ENCODE data around the gene PGK1.
"Not testable (repeated sequence)": the region's sequence is repeated elsewhere in the genome, so short reads cannot be mapped to it uniquely, and the experiment has no call there.

The PGK1 gene

DNA sequence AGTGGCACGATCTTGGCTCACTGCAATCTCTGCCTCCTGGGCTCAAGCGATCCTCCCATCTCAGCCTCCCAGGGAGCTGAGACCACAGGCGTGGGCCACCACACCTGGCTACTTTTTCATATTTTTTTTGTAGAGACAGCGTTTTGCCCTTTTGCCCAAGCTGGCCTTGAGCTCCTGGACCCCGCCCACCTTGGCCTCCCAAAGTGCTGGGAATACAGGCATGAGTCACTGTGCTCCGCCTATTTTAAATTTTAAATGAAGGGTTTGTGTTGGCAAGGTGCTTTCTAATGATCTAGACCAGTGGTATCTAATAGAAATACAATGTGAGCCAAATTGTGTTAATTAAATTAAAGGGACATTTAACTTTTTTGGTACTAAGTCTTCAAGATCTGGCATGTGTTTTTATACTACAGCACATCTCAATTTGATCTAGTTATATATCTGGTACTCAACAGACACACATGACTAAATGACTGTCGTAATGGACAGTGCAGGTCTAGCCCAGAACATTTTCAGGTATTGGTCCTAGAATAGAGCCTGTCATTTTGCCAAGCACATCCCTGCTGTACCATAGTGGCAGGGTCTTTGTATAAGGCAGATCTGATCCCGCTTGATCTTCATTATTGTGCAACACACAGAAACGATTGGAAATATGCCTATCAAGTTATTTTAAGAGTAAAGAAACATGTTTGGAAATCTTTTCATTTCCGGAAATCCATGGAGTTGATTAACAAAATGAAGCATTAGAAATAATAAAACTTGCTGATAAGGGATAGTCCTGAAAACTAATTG lies 7.3 kb downstream of the PGK1 start:
- in situ Hi-C loops (cut with HindIII; ENCODE audit: low sequenced_read_pairs): no loop called here

- in situ Hi-C loops (cut with HindIII; ENCODE audit: low sequenced_read_pairs): no loop called here
Measured at GRCh38 chrX:78116365-78116764, 12.3 kb downstream of the PGK1 start.

DNA sequence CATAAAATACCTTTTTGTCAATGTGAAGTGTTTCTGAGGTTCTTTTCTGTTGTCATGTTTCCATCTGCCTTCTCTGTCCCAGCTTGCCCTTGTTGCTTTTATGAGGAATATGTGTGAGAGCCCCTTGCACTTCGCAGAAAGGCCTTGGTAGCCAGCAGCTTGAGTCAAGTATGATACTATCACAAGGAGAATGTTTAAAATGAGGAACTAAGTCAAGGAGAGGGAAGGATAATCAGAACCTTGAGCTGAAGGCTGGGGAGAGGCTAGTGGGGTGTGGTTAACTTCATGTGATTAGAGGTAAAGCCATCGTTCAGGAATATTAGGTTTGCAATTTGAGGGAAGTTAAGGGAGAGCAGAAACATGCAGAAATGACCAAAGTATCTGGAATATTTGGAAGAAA lies 12.7 kb downstream of the PGK1 start:
- in situ Hi-C loops (cut with HindIII; ENCODE audit: low sequenced_read_pairs): no loop called here

GRCh38 chrX:78118628-78119027 lies 14.6 kb downstream of the PGK1 start:
- in situ Hi-C loops (cut with HindIII; ENCODE audit: low sequenced_read_pairs): no loop called here

DNA sequence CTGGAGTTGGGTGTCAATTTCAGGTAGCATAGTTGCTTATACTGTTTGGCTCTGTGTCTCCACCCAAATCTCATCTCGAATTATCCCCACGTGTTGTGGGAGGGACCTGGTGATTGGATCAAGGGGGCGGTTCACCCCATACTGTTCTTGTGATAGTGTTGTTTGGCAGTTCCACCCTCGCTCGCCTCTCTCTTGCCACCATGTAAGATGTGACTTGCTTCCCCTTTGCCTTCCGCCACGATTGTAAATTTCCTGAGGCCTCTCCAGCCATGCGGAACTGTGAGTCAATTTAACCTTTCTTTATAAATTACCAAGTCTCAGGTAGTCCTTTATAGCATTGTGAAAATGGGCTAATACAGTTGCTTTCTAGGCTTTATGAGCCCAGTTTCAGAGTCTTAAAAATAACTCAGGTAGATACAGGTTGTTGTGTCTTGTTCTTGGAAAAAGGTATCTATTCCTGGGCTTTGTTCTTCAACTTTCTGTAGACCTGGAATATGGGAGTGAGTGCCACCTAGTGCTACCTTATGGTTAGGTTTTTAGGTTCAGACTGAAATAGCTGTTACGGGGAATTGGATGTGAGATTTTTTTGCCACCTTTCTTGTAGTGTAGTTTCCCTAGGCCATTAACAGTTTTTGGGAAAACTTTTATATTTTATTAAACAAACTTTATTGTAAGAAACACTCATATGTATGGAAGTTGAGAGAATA lies 15.6 kb downstream of the PGK1 start:
- in situ Hi-C loops (cut with HindIII; ENCODE audit: low sequenced_read_pairs): no loop called here

DNA sequence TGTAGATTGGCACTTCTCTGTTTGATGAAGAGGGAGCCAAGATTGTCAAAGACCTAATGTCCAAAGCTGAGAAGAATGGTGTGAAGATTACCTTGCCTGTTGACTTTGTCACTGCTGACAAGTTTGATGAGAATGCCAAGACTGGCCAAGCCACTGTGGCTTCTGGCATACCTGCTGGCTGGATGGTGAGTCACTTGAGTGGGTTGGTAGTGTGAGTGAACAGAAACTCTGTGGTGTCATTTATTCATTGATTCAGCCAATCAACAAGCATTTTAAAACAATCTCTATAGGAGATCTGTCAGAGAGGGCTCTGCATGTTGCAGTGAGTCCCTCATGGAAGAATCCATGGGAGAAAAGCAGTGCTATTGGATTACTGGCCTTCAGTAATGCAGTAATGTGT lies 19.1 kb downstream of the PGK1 start:
- in situ Hi-C loops (cut with HindIII; ENCODE audit: low sequenced_read_pairs): no loop called here

DNA sequence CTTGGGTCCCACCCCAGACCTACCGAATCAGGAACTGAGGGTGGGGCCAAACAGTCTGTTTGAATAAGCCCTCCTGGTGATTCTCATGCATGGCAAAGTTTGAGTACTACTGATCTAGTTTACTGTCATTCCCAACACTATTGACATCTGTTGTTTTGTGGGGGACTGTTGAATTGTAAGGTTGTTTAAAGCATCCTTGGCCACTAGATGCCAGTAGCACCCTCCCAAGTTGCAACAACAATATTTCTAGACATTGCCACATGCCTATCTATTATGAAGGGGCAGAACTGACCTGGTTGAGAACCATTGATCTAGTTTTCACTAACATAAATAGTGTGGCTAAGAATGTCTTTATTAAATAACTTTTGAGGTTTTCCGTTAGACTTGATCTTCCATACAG lies 20.3 kb downstream of the PGK1 start:
- in situ Hi-C loops (cut with HindIII; ENCODE audit: low sequenced_read_pairs): no loop called here

DNA sequence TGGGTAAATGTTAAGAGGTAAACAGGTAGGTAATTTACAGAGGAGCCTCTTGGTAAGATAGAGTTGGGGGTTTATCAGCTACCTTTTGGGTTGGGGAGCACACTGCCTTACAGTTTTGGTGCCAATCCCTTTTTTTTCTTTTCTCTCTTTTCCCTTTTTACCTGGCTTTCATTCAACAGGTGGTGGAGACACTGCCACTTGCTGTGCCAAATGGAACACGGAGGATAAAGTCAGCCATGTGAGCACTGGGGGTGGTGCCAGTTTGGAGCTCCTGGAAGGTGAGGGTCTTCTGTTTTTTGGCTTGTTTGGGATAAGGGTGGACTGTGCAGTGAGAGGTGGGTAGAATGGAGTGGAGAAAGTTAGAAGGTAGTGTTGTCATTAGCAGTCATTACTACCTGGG lies 21.1 kb downstream of the PGK1 start:
- in situ Hi-C loops (cut with HindIII; ENCODE audit: low sequenced_read_pairs): no loop called here

DNA sequence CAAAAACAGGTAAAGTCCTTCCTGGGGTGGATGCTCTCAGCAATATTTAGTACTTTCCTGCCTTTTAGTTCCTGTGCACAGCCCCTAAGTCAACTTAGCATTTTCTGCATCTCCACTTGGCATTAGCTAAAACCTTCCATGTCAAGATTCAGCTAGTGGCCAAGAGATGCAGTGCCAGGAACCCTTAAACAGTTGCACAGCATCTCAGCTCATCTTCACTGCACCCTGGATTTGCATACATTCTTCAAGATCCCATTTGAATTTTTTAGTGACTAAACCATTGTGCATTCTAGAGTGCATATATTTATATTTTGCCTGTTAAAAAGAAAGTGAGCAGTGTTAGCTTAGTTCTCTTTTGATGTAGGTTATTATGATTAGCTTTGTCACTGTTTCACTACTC lies 21.7 kb downstream of the PGK1 start:
- in situ Hi-C loops (cut with HindIII; ENCODE audit: low sequenced_read_pairs): not testable (repeated sequence)

GRCh38 chrX:78129714-78130113 lies 25.7 kb downstream of the PGK1 start:
- in situ Hi-C loops (cut with HindIII; ENCODE audit: low sequenced_read_pairs): no loop called here

DNA sequence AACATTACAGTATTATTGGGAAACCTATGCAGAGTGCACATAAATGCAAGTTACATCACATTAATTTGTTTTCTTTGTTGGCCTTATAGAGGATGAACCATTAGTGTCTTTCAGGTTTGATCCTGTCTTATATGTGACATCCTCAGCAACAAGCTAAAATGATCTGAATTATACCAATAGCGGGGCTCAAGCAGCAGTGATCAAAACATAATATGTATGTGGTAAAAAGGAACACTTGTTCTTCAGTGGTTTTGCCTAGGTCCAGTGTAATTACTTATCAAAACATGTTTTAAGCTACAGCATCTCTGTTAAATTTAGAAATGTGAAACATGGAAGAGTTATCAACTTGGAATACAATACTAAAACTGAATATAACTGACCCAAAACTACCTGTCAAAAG lies 26.3 kb downstream of the PGK1 start:
- in situ Hi-C loops (cut with HindIII; ENCODE audit: low sequenced_read_pairs): no loop called here

DNA sequence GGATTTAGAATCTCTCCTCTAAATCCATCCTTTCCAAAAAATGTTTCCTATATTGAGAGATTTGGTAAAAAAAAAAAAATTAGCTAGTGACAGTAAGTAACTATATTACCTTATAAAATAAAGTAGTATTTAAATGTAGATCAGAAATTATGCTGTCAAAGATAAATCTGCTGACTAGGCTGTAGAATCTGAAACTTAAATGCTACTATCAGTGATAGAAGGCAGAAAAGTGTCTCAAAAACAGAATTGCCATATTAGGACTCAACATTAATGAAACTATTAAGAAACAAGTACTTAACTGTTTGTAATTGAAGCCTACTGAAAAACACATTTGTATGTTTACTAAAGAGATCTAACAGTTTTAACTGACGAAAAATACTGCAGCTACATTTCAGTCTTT lies 27.1 kb downstream of the PGK1 start:
- in situ Hi-C loops (cut with HindIII; ENCODE audit: low sequenced_read_pairs): no loop called here

DNA sequence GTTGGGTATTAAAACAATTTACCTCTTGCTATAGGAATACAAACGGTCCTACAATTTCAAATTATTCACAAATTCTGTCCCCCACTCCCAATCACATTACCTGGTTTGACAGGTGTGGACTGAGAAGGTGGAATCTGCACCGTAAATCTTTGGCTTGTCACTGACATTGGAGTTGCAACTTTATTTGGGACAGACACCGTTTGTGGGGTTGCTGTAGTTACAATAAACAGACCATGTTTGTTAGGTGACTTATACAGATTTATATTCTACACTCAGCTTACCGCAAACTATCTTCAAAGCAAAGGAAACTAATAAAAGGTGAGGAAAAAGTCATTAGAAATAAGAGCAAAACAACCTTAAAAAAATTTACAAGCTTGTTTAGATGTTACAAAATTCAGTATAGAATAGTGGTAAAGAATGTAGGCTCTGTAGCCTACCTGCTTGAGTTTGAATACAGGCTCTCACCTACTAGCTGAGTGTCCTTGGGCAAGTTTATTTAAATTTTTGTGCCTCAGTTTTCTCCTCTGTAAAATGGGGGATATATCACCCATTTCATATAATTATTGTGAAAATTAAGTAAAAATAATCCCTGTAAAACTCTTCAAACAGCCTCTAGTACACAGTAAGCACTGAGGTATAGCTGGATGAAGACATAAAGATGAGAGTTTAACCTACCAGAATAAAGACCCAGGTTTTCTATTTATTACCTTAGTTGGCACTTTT lies 29.4 kb downstream of the PGK1 start:
- in situ Hi-C loops (cut with HindIII; ENCODE audit: low sequenced_read_pairs): no loop called here

DNA sequence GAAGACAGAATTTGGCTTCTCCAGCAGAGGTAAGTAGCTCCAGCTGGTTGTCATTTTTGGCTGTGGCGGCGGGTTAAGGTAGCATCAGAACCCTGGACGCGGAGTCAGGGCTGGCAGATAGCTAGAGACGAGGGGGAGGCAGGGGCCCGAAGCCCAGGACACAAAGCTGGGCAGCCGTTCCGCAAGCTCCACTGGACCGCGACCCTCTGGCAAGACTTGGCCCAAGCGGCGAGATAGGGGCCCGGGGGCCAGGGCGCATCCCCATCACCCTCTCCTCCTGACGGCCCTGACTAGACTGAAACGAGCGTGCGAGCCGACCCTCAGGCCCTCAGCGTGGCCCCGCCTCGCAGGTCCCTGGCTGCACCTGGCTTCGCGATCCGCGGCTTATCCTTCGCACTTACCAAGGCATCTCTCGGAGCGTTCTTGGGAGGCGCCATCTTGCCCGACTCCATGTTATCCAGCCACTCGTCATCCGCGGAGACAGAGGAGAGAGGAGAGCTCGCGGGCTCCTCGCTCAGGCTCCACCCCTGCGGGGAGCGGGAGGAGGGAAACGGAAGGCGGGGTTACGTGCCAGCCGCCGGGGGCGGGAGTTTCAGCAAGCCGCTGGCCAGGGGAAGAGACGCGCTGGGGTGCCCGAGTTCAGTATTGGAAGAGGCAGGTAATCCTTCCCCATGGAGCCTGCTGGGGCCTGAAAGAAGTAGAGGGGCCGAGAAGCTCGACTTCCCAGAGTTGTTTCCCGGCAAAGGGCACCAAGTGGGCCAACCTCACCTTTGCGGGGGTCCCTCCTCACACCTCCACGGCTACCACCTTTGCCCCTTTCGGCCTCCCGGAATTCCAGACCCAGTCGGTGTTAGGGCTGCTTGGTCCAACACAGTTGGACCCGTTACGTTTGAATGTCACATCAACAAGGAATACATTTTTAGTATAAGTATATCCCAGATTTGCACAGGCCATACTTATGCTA lies 35.4 kb downstream of the PGK1 start, which contains the start of gene TAF9B:
TAF9B (minus strand) TSS at position 491 of the 964 bp plus-strand sequence; CDS start at position 452, 39 bp downstream.
- in situ Hi-C loops (cut with HindIII; ENCODE audit: low sequenced_read_pairs): no loop called here

DNA sequence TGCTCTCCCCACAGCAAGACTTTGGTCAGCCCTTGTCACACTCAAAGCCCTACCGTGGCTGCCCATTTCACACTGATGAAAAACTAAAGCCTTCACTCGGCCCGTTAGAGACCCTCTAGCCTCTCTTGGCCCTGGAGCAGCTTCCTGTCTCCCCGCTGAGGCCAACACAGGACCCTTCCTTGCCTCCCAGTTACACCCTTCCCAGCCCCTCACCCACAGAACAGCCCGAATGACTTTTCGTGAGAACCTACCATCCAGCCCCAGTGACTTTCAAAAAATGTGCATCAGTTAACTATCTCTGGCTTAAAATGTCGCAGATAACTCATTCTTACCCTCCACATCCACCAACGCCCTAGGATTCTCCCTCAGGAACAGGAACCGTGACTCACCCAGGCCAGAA lies 36.2 kb downstream of the PGK1 start:
- in situ Hi-C loops (cut with HindIII; ENCODE audit: low sequenced_read_pairs): no loop called here

DNA sequence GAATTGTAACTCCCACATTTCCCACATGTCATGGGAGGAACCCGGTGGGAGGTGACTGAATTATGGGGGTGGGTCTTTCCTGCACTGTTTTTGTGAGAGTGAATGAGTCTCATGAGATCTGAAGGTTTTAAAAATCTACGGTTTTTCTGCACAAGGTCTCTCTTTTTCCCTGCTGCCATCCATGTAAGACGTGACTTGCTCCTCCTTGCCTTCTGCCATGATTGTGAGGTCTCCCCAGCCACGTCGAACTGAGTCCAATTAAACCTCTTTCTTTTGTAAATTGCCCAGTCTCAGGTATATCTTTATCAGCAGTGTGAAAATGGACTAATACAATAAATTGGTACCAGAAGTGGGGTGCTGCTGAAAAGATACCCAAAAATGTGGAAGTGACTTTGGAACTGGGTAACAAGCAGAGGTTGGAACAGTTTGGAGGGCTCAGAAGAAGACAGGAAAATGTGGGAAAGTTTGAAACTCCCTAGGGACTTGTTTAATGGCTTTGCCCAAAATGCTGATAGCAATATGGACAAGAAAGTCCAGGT lies 43.0 kb downstream of the PGK1 start:
- in situ Hi-C loops (cut with HindIII; ENCODE audit: low sequenced_read_pairs): not testable (repeated sequence)

- in situ Hi-C loops (cut with HindIII; ENCODE audit: low sequenced_read_pairs): not testable (repeated sequence)
Measured at GRCh38 chrX:78157373-78157772, 53.3 kb downstream of the PGK1 start.

DNA sequence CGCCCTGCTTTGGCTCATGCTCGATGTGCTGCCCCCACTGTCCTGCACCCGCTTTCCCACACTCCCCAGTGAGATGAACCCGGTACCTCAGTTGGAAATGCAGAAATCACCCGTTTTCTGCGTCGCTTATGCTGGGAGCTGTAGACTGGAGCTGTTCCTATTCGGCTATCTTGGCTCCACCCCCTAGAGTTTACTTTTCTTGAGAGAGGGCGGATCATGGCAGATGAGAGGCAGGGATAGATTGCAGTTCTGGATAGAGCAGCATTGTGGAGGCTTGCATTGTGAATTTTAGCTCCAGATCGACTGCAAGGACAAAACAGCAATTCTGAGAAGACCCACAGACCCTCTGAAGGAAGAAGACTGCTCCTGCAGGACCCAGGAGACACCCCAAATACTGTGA lies 53.8 kb downstream of the PGK1 start:
- in situ Hi-C loops (cut with HindIII; ENCODE audit: low sequenced_read_pairs): not testable (repeated sequence)

GRCh38 chrX:78160711-78161110 lies 56.7 kb downstream of the PGK1 start:
- in situ Hi-C loops (cut with HindIII; ENCODE audit: low sequenced_read_pairs): not testable (repeated sequence)

- in situ Hi-C loops (cut with HindIII; ENCODE audit: low sequenced_read_pairs): not testable (repeated sequence)
Measured at GRCh38 chrX:78163175-78163574, 59.1 kb downstream of the PGK1 start.

Measured in DLD1 (cell line).